Measurements from ENCODE around the gene IMPACT. TPM values are rescaled to one million over a fixed set of nuclear protein-coding genes. Genes with fewer than 3 reads are reported as not detected.

IMPACT gene
- total RNA-seq, 1 donor from 2014 or later: 60.6 TPM

- Mint-ChIP-seq H3K27me3 (ENCODE audit: low read depth) (peaks cover 17% of the 10 kb centered on the region), H3K36me3 (ENCODE audit: low read depth) (peaks cover 3% of the 10 kb centered on the region), H3K4me1 (ENCODE audit: low read depth) (peaks cover 9% of the 10 kb centered on the region), H3K4me3 (ENCODE audit: unreplicated experiment) (no peak overlapping the region), H3K27ac (ENCODE audit: unreplicated experiment) (no peak overlapping the region), H3K9me3 (ENCODE audit: low read depth) (peaks cover 8% of the 10 kb centered on the region)
- no peak for DNase-seq (ENCODE audit: low spot score)
- no peak for TF ChIP-seq CTCF (IDR thresholded peaks at IDR 0.05)
These were observed 4.6 kb upstream of the IMPACT start for GRCh38 chr18:24421831-24422230.

- Mint-ChIP-seq H3K9me3 (ENCODE audit: low read depth) (peaks cover 8% of the 10 kb centered on the region), H3K27me3 (ENCODE audit: low read depth) (peaks cover 13% of the 10 kb centered on the region), H3K27ac (ENCODE audit: unreplicated experiment) (peak overlapping the region; percentile 85), H3K4me1 (ENCODE audit: low read depth) (peaks cover 32% of the 10 kb centered on the region), H3K4me3 (ENCODE audit: unreplicated experiment) (peak overlapping the region; percentile 79), H3K36me3 (ENCODE audit: low read depth) (peaks cover 6% of the 10 kb centered on the region)
- no peak for DNase-seq (ENCODE audit: low spot score)
- TF ChIP-seq CTCF (IDR thresholded peaks at IDR 0.05): no peak
These were observed 435 bp upstream of the IMPACT start for GRCh38 chr18:24426073-24426397.

GRCh38 chr18:24427484-24427883 is 1.0 kb downstream of the IMPACT start:
- peaks cover 32% of the 10 kb centered on the region for H3K4me1 Mint-ChIP-seq (ENCODE audit: low read depth)

GRCh38 chr18:24428709-24429108 is 2.2 kb downstream of the IMPACT start:
- Mint-ChIP-seq H3K36me3 (ENCODE audit: low read depth) (peaks cover 14% of the 10 kb centered on the region), H3K4me1 (ENCODE audit: low read depth) (peaks cover 32% of the 10 kb centered on the region), H3K27ac (ENCODE audit: unreplicated experiment) (no peak overlapping the region), H3K9me3 (ENCODE audit: low read depth) (peaks cover 8% of the 10 kb centered on the region), H3K4me3 (ENCODE audit: unreplicated experiment) (no peak overlapping the region), H3K27me3 (ENCODE audit: low read depth) (peaks cover 4% of the 10 kb centered on the region)
- DNase-seq (ENCODE audit: low spot score): no peak
- TF ChIP-seq CTCF (IDR thresholded peaks at IDR 0.05): peak; percentile 42

More at GRCh38 chr18:24427484-24427883, 1.0 kb downstream of the IMPACT start:
- Mint-ChIP-seq H3K27me3 (ENCODE audit: low read depth) (peaks cover 11% of the 10 kb centered on the region), H3K36me3 (ENCODE audit: low read depth) (peaks cover 10% of the 10 kb centered on the region), H3K4me3 (ENCODE audit: unreplicated experiment) (peak overlapping the region; percentile 89), H3K27ac (ENCODE audit: unreplicated experiment) (peak overlapping the region; percentile 97), H3K9me3 (ENCODE audit: low read depth) (peaks cover 8% of the 10 kb centered on the region)
- DNase-seq (ENCODE audit: low spot score): no peak
- no peak for TF ChIP-seq CTCF (IDR thresholded peaks at IDR 0.05)

- peaks cover 32% of the 10 kb centered on the region for H3K4me1 Mint-ChIP-seq (ENCODE audit: low read depth)
These were observed 2.7 kb downstream of the IMPACT start for GRCh38 chr18:24429188-24429587.

More at GRCh38 chr18:24429188-24429587, 2.7 kb downstream of the IMPACT start:
- no peak overlapping the region for H3K27ac Mint-ChIP-seq (ENCODE audit: unreplicated experiment)
- peaks cover 2% of the 10 kb centered on the region for H3K27me3 Mint-ChIP-seq (ENCODE audit: low read depth)
- peaks cover 14% of the 10 kb centered on the region for H3K36me3 Mint-ChIP-seq (ENCODE audit: low read depth)
- no peak for TF ChIP-seq CTCF (IDR thresholded peaks at IDR 0.05)
- peaks cover 8% of the 10 kb centered on the region for H3K9me3 Mint-ChIP-seq (ENCODE audit: low read depth)
- H3K4me3 Mint-ChIP-seq (ENCODE audit: unreplicated experiment): no peak overlapping the region
- DNase-seq (ENCODE audit: low spot score): no peak
